ENCODE data around the gene UACA. TPM values are rescaled to one million over a fixed set of nuclear protein-coding genes. Genes with fewer than 3 reads are reported as not detected.

The UACA gene
- total and polyA plus RNA-seq, 9 of the 15 experiments (the other 6 are each of a cell fraction or from before 2014, with no cell fraction given): 0.06 to 0.33 (median 0.15) TPM; not detected in 5

DNA sequence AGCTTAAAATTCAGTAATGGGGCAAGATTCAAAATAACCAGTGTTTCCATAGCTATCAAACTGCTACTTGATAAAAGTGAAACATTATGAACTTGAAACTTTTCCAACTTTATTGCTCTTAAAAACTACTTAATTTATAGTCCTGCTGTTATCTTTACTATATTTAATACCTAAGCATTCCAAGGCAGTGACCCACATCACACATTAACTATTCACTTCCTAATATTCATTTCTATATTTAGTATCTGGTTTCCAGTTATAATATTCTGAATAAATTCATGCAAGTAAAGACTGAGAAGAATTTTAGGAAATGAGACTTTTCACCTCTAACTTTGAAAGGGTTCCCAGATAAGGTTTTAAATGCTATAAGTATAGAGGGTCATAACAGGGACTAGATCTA, 64.9 kb downstream of the UACA start:
- TF ChIP-seq SRSF1 (IDR thresholded peaks at IDR 0.05; ENCODE audit: low read depth, low read length) (no peak), SRF (CRISPR knock-in tag; IDR thresholded peaks at IDR 0.05) (no peak), ZEB2 (IDR thresholded peaks at IDR 0.05) (no peak)
- TF ChIP-seq, protein P1, sequence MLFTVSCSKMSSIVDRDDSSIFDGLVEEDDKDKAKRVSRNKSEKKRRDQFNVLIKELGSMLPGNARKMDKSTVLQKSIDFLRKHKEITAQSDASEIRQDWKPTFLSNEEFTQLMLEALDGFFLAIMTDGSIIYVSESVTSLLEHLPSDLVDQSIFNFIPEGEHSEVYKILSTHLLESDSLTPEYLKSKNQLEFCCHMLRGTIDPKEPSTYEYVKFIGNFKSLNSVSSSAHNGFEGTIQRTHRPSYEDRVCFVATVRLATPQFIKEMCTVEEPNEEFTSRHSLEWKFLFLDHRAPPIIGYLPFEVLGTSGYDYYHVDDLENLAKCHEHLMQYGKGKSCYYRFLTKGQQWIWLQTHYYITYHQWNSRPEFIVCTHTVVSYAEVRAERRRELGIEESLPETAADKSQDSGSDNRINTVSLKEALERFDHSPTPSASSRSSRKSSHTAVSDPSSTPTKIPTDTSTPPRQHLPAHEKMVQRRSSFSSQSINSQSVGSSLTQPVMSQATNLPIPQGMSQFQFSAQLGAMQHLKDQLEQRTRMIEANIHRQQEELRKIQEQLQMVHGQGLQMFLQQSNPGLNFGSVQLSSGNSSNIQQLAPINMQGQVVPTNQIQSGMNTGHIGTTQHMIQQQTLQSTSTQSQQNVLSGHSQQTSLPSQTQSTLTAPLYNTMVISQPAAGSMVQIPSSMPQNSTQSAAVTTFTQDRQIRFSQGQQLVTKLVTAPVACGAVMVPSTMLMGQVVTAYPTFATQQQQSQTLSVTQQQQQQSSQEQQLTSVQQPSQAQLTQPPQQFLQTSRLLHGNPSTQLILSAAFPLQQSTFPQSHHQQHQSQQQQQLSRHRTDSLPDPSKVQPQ (CRISPR knock-in tag; IDR thresholded peaks at IDR 0.05; ENCODE audit: borderline replicate concordance): no peak
- Histone ChIP-seq H4K20me1 (replicated peaks; ENCODE audit: control insufficient read depth, insufficient read depth, low read length) (no peaks in the 10 kb centered on the region), H3K79me2 (ENCODE audit: control insufficient read depth, insufficient read depth, low read length) (no peaks in the 10 kb centered on the region), H3K36me3 (ENCODE audit: control insufficient read depth, insufficient read depth, low read length) (no peaks in the 10 kb centered on the region), H3K27me3 (ENCODE audit: control insufficient read depth in 2 of 2, insufficient read depth in 2 of 2, low read length in 2 of 2) (no peaks in the 10 kb centered on the region; a peak in 2 of 5 replicates), H3K27ac (ENCODE audit: extremely low read depth, low read depth, low read length) (no peak overlapping the region), H3K9ac (ENCODE audit: insufficient read depth in 1 of 2, low read depth in 2 of 2, low read length in 2 of 2) (no peak overlapping the region), H3K9me1 (ENCODE audit: control insufficient read depth, insufficient read depth, low read length) (no peaks in the 10 kb centered on the region), H3K9me3 (replicated peaks; ENCODE audit: control insufficient read depth, insufficient read depth, low read depth, low read length) (no peaks in the 10 kb centered on the region), H3K4me2 (ENCODE audit: insufficient read depth, low read length) (no peak overlapping the region), H3K4me3 (no peak overlapping the region), H2AFZ (ENCODE audit: low read depth, low read length) (no peak overlapping the region), H3K4me1 (replicated peaks in 1 of 2; ENCODE audit: control insufficient read depth in 2 of 2, insufficient read depth in 2 of 2, low read length in 2 of 2) (no peaks in the 10 kb centered on the region)
- ChIA-PET CTCF (ENCODE audit: low intra/inter-chr PET ratio) (no interaction called here), POLR2A (no interaction called here)
- intact Hi-C loops (cut with micrococcal nuclease): no loop called here
- ATAC-seq (no peak), DNase-seq (ENCODE audit: extremely low read depth in 1 of 4, low spot score in 3 of 4) (no peak), FAIRE-seq (no peak)
- in situ Hi-C loops (cut with MboI): no loop called here
- BruUV-seq (replicated peaks): no TSS peak

Measured in K562 (cell line).